HG03108 (cell line): ENCODE measurements around the gene HEXD.

Experiments used
- ATAC-seq: cut with Tn5 transposase; IDR thresholded peaks from one replicate; pipeline ENCODE4 v1.9.1; 2021; ENCODE audit warnings: moderate library complexity; ENCODE audit not compliant: unreplicated experiment

HEXD gene

DNA sequence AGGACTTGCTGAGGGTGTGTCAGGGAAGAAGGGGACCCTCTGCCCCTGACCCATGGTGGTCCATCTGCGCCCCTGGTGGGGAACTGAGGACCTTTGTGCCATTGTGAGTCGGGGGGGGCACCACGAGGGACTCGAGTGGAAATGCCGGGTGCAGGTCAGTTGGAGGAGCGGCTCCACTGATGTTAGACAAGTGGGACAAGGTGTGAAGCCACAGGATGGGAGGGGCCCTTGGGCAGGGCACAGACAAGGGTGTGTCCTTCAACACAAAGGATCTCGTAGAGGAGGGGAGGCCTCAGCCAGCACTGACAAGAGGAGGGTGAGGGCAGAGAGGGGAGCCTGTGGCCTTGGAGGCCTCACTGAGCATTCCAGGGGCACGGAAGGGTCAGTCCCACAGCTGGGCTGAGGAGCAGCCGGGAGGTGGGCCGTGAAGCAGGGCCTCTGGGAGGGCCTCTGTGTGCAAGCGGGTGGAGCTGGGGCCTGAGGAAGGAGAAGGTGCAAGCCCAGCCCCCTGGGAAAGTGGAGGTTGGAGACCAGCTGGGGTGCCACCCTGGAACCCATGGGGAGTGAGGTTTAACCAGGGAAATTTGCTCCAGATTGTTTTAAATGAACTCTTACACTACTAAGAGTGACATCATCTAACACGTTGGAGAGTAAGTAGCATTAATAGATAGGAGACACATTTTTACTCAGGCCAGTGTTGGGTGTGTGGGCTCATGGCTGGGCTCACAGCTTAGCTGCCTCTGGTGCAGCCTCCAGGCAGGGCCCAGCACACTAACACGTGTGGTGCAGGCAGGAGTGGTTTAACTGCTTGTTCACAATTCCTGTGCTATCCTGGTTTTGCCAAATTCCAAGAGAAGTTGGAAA is 68.3 kb downstream of the HEXD start:
- no peak for ATAC-seq

DNA sequence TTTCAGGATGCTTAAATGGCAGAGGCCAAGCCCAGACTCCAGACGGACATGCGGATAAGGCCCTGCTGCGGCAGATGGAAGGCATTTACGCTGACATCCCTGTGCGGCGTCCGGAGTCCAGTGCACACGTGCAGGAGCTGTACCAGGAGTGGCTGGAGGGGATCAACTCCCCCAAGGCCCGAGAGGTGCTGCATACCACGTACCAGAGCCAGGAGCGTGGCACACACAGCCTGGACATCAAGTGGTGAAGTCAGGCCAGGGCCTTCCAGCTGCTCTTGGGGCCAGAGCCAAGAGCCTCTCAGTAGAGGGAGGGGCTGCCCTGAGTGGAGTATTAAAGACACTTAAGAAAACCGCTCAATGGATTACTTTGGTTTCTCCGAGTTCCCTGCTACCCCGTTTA is 69.8 kb downstream of the HEXD start:
- ATAC-seq: no peak

DNA sequence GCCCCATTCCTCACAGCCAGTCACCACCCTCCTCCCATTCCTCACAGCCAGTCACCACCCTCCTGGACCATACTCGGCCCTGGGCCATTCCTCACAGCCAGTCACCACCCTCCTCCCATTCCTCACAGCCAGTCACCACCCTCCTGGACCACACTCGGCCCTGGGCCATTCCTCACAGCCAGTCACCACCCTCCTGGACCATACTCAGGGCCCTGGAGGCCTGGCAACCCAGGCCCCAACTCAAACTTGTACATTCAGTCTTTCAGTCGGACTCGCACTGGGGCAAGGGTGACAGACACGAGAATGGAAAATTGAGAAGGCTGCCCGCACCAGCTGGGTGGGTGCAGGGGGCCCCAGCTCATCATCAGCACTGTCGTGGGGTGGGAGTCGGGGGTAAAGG is 71.0 kb downstream of the HEXD start:
- no peak for ATAC-seq

DNA sequence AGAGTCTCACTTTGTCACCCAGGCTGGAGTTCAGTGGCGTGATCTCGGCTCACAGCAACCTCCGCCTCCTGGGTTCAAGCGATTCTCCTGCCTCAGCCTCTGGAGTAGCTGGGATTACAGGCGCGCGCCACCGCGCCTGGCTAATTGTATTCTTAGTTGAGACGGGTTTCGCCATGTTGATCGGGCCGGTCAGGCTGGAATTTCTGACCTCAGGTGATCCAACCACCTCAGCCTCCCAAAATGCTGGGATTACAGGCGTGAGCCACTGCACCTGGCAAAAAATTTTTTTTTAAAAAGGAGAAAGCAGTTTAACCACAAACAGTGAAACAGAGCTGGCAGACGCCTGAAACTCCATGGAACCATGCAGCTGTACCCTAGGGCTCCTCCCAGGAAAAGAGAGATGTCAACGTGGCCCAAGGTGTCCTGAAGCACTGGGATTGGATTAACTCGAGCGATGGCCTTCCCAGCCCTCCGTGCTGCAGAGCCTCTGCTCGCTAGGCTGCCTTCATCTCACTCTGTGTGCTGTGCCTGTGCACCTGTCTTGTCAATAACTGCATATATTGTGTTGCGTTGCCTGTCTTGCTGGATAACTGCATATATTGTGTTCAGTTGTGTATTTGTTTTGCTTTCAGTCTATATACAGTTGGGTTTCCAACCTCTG is 71.8 kb downstream of the HEXD start:
- ATAC-seq: no peak

DNA sequence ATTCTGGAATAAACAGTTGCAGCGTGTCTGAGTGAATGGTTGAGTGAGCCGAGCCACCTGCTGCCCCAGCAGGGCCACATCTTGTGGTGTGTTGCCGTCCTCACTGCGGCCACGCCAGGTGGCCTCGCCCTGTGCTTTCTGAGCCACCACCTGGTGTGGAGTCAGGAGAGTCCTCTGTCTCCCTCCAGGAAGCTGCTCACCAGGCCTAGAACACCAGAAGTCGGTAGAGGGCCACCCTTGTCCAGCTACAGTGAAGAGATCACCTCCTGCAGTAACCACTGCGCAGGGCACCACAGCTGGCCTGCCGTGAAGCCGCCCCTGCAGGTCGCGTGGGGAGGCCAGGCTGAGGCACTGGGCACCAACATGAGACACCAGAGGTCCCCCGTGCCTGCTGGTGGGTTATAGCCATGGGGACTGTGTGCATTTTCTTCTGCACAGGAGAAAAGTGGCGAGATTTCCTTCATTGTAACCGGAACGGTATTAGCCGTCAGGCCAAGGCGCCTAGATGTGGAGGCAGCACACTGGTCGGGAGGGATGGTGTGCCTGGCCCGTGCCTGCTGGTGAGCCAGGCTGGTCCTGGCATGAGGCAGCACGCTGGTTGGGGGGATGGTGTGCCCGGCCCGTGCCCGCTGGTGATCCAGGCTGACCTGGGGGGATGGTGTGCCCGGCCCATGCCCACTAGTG is 72.5 kb downstream of the HEXD start:
- ATAC-seq: no peak

DNA sequence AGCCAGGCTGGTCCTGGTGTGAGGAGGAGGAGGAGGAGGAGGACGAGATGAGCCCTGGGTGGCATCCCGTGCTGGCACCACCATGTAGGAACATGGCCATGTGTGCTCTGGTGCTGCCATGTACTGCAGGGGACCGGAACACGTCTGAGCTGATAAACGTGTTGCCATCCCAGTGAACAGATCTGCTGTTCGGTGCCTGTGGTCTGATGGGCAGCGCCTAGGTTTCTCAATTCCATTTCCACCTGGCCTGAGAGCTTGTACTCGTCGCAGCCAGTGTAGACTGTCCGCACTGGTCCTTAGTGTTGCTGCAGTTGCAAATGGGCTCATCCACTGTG is 73.0 kb downstream of the HEXD start:
- ATAC-seq: no peak

DNA sequence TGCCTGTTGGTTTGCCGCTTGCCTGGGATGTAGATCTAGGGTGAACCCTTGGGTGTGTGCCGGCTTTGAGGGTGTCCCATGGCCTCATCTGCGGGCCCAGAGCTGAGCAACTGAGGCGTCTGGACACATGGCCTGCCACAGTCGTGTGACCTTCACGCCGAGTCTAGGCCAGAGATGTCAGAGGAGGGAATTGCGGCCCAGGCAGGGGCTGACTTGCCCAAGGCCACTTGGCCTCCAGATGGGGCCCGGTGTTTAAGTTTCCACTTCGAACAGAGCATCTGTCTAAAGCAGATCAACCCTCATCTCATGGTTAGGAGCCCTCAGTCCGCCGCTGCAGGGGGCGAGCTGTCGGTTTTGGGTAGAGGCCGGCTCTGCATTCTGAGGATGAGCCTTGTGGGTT is 73.4 kb downstream of the HEXD start:
- ATAC-seq: no peak
